ENCODE measurements around the gene C20orf96. TPM values are rescaled to one million over a fixed set of nuclear protein-coding genes. Genes with fewer than 3 reads are reported as not detected.
"Not testable (repeated sequence)": the region's sequence is repeated elsewhere in the genome, so short reads cannot be mapped to it uniquely, and the experiment has no call there.

C20orf96 gene, protein sequence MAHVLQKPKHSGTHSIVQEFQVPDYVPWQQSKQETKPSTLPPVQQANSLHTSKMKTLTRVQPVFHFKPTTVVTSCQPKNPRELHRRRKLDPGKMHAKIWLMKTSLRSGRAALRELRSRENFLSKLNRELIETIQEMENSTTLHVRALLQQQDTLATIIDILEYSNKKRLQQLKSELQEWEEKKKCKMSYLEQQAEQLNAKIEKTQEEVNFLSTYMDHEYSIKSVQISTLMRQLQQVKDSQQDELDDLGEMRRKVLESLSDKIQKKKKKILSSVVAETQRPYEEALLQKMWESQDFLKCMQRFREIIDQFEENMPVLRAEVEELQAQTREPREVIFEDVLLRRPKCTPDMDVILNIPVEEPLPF
- 2.0 TPM for total RNA-seq

DNA sequence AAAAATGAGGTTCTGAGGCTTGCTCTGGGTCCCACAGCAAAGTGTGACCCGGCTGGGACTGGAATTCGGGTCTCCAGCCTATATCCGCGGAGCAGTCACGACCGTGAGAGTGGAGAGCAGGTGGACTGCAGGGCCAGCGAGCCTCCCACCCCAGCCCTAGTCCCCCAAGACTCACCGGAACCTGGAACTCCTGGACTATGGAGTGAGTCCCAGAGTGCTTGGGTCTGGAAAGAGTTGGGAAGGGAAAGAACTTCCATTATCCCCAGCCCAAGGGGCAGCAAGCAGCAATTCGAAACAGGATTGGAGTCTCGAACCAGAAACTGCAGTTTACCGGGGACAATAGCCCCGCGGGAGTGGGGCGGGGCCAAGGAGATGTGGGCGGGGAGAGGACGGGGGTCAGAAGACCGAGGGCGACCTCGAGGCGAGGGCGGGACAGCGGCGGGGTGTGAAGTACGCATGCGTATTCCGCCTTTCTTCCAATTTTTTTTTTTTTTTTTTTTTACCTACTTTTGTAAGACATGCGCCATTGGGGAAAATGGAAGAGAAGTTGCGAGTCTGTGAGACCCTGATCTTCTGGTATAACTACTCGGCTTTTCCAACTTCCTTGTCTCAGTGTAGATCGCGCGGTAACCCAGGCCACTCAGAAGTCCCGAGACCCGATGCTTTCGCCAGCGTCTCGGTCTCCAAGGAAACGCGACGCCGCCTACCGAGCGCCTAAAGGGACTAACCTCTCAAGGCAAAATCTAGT is at the start of gene C20orf96:
TSS of gene C20orf96 (minus strand) at position 667 of the 748 bp plus-strand sequence. CDS start at position 527, 140 bp downstream.
- ATAC-seq (peak; percentile 99), DNase-seq (ENCODE audit: low spot score) (peak; percentile 92)

DNA sequence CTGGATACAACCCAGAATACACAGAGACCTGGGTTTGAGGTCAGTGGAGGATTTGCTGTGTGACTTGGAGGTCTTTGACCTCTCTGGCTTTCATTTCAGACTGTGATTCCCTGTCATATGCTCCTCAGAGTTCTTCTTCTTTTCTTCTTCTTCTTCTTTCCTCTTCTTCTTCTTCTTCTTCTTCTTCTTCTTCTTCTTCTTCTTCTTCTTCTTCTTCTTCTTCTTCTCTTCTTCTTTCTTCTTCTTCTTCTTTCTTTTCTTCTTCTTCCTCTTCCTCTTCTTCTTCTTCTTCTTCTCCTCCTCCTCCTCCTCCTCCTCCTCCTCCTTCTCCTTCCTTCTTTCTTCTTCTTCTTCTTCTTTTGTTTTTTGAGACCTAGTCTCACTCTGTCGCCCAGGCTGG is 45.5 kb upstream of the C20orf96 start:
- not testable (repeated sequence) for DNase-seq (ENCODE audit: low spot score); ATAC-seq

DNA sequence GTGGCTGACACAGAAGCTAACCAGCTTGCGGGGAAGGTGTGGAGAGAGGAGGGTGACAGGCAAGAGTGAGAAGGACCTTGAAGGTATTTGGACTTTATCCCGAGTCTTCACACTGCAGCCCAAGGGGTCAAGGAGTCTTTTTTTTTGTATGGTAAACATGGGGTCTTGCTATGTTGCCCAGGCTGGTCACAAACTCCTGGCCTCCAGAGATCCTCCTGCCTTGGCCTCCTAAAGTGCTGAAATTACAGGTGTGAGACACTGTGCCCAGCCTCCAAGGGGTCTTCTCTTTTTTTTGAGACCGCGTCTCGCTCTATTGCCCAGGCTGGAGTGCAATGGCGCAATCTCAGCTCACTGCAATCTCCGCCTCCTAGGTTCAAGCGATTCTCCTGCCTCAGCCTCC is 44.0 kb upstream of the C20orf96 start:
- ATAC-seq (no peak), DNase-seq (ENCODE audit: low spot score) (no peak)

DNA sequence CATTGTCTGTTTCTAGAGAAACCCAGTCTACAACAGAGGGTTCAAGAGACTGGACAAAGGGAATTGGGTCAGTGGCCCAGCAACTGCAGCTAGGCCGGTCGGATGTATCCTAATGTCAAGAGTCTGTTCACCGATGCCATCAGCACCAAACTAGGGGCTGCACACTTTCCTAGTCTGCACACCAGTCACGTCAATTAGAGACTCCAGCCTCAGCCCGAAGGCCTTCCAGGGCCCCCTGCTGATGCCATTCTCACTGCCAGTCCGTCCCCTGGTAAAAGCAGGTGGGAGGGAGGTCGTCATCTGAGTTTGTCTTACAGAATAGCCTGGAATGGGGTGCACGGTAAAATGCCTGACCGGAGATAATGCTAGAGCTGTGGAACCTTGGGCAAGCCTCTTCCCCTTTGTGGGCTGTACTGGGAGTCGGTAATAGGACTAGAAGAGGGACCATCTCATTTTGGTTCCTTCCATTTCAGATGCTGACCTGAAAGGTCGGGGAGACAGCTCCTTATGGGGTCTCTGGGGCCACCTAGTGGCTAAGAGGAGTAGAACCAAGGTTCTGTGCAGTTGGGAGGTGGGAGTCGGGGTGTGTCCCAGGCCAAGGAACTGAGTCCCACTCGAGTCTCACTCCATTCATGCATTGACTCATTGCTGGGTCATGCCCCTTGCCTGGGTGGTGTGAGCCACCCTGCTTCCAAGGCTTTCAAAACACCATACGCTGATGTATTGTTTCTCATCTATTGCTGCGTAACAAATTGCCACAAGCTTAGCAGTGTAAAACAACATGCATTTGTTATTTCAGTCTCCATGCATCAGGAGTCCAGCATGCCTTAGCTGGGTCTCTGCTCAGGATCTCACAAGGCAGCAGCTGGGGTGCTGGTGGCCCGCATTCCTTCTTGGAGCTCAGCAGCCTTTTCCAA is 39.9 kb upstream of the C20orf96 start:
- ATAC-seq (peak; percentile 36), DNase-seq (ENCODE audit: low spot score) (no peak)

DNA sequence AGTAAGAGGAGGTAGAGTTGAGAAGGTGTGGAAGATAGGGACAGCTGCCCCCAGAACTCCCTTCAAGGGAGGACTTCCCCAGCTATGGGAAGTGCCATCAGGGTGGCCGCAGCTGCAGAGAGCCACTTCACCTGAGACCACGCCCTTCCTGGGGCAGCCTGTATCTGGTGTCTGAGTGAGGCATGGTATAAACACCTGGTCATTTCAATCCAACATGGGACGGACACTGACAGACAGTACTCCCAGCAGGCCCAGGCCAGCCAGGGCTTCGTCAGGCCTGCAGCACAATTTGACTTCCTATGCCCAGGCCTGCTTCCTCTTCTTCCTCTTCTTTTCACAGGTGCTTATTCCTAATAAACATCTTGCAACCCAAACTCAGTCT is 39.3 kb upstream of the C20orf96 start:
- DNase-seq (ENCODE audit: low spot score): no peak
- ATAC-seq: no peak

DNA sequence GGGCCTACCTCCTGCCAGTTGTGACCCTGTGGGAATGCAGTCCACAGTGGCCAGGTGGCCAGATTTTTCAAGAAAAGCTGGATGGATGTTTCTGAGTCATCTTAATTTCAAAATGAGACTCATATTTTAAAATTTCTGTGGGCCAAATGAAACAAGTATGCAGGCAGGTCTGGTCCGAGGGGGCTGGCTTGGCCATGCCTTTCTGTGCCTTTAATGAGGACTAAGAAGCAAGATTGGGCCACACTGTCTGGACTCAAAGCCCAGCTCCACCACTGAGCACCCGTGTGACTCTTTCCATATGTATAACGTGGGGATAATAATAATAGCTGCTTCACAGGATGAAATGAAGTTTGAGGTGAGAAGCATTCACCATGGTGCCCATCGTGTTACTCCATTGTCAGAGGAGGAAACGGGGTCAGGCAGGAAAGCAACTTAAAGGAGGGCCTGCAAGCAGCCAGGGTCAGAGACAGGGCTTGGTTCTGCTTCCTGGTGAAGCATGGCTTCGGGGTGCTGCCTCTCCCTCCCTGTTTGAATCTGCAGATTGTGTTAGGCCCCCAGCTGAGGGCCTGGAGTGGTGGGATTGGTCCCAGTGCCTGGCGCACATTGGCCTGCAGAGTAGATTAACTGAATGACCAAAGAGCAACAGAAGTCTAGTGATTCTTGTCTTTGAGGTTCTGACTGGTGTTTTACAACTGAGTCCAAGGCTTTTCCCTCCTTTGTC is 38.6 kb upstream of the C20orf96 start:
- ATAC-seq (no peak), DNase-seq (ENCODE audit: low spot score) (no peak)

DNA sequence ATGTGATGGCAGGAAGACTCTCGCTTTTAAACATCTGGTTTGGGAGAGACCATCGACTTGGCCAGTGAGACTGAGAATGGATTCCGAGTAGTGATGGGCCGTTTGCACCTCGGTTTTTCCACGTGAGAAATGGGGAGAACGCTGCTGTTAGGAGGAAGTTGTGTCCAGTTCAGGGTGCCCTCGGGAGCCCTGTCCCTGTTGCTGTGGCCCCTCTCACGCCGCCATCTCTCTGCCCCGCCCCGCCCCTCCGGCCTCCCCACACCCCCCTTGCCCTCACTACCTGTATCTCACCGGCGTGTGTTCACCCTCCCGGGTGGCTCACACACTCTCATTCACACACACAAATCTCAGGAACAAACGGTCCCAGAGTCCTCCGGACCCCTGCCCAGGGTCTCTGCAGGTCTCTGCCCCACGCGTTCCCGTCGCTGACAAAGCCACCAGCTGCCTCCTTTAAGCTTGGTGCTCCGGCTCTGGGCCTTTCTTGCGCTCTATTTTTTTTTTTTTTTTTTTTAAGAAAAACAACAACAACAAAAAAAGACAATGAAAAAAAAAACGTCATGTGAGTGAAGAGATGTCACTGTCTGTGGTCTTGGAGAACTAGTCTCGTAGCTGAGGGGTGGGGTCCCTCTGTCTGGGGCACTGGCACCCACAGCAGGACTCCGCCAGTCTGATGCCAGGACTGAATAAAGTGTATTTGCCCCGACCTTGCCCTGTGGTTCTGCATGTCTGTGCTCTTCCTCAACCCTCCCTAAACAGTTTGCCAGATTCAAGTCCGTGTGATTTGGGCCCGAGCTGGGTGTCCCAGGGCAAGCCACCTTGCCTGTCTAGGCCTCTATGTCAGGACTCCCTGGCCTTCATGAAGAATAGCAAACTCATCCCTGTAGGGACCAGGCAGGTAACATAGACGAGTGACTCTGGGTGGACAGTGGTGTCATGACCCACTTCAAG is 37.8 kb upstream of the C20orf96 start:
- no peak for ATAC-seq
- no peak for DNase-seq (ENCODE audit: low spot score)

DNA sequence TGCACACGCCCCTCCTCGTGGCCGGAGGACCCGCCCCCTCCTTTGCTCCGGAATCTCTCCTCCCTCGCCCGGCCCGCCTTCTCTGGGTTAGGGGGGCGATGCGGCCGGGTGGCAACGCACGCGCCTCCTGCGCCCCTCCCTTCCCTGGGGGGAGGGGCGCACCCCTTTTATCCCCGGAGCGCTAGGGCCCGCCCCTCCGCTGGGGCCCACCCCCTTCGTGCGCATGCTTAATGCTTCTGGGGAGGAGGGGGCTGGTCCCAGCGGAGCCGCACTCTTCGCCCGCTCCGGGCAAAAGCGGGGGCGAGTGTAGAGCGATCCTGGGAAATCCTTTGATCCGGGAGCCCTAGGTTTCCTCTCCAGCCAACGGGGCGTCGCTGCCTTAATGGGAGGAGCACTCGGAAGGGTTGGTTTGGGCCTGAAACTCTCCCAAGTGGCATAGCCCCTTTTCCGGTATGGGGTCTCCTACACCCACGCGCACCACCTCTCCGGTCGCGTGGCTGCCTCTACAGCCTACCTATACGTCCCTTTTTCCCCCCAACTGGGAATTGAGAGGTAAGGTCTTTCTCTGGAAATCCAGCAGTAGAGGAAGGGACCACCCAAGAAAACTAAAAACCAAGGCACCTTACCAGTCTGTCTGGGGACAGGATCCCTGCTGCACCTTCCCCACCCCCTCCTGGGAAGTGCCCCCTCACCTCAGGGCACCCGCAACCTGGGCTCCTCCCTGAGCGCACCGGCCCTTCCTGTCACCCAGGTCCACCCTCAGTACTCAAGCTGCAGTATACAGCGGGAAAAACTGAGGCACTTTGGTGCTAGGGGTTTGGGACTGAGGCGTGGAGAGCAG is 36.9 kb upstream of the C20orf96 start:
- ATAC-seq: peak; percentile 50
- DNase-seq (ENCODE audit: low spot score): peak; percentile 78

DNA sequence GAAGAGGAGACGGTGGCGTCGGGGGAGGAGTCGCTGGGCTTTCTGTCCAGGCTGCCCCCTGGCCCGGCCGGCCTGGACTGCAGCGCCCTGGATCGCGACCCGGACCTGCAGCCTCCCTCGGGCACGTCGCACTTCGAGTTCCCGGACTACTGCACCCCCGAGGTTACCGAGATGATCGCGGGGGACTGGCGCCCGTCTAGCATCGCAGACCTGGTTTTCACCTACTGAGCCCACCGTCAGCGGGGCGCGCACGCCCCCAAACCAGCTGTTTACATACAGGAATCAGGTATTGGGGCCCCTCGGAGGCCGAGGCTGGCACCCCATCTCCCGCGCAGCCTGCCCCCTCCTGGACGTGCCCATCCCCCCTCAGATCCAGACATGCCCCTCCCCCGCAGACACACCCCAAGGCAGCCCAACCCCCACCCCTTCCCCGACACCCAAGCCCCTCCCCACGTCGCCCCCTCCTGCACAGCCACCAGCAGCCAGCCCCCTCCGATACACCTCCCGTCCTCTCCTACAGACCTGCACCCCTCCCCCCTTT is 36.2 kb upstream of the C20orf96 start:
- no peak for ATAC-seq

DNA sequence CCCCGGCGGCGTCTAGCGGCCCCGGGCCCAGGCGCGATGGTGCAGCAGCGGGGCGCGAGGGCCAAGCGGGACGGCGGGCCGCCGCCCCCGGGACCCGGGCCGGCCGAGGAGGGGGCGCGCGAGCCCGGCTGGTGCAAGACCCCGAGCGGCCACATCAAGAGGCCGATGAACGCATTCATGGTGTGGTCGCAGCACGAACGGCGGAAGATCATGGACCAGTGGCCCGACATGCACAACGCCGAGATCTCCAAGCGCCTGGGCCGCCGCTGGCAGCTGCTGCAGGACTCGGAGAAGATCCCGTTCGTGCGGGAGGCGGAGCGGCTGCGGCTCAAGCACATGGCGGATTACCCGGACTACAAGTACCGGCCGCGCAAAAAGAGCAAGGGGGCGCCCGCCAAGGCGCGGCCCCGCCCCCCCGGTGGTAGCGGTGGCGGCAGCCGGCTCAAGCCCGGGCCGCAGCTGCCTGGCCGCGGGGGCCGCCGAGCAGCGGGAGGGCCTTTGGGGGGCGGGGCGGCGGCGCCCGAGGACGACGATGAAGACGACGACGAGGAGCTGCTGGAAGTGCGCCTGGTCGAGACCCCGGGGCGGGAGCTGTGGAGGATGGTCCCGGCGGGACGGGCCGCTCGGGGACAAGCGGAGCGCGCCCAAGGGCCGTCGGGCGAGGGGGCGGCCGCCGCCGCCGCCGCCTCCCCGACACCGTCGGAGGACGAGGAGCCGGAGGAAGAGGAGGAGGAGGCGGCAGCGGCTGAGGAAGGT is 35.5 kb upstream of the C20orf96 start:
- peak; percentile 67 for DNase-seq (ENCODE audit: low spot score)
- no peak for ATAC-seq

More for the DNA sequence above, 36.2 kb upstream of the C20orf96 start:
- DNase-seq (ENCODE audit: low spot score): peak; percentile 52

DNA sequence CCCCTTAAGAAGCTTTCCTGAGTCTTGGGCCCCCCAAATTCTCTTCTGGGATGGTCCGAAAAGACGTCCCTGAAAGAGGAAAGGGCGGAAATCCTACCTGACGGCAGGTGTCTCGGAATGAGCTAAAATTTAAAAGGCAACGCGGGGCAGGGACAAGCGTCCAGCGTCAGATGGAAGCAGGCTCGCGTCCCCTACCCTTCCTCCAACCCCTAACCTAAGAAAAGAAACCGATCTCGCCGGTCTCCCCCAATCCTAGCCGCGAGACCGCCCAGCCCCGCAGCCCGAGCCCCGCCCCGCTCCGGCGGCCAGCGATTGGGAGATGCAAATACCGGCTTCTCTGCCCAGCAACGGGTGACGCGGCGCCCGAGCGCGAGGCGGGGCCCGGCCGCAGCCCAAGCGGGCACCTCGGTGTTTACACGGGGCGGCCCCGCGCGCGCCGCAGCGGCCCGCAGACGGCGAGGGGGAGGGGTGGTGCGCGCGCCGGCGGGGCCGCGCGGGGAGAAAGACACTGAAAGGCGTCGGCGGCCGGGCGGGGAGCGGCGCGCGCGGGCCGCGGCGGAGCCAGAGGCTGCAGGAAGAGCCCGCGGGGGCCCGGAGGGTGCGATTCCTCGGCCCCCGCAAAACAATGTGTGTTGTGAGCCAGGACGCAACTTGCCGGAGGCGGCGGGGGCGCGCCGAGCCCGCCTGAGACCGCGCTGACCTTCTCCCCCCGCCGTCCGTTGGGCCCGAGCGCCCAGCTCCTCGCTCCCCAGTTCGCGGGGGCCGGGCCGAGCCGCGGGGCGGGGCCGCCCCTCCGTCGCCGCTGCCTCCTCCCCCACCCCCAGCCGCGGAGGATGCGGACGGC is 34.7 kb upstream of the C20orf96 start, which contains the start of gene SOX12:
TSS of gene SOX12 (plus strand) at position 508 of the 844 bp plus-strand sequence. CDS start 373 bp downstream, outside the sequence.
- ATAC-seq (peak; percentile 73), DNase-seq (ENCODE audit: low spot score) (peak; percentile 98)

DNA sequence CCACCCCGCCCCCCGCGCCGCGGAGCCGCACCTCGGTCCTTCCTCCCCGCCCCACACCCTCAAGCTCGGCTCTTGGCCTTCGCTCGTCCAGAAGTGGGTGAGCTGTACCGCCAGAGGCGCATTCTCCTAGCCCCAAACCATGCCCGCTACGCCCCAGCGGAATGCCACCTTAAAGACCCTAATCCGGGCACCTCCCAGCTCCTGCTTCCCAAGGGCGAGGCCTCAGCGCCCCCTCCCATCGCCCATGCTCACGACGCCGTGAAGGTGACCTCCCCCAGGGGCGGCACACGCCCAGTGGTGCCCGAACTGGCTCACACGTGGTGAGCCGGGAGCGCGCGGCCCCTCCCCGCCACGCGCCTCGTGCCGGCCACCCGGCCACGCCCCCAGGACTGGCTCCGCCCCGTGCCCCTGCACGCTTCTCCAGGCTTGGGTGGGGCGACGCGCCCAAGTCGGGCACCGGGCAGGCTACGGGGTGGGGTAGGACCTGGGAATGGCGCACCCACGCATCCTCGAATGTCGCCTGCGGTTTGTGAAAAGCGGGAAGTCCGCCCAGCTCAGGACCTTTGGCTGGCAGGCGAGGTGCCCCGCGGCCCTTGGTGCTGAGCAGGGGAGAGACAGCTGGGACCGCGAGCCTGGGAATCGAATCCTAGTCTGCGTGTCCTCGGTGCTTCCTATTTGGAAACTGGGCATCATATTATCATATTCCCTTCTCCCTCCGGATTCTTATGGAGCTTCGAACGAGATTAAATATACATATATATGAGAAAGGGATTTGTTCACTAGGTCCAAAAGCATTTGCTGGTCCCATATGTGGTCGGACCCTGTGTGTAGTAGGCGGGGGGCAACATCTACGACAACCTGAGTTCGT is 33.9 kb upstream of the C20orf96 start:
- ATAC-seq: peak; percentile 79
- peak; percentile 93 for DNase-seq (ENCODE audit: low spot score)

DNA sequence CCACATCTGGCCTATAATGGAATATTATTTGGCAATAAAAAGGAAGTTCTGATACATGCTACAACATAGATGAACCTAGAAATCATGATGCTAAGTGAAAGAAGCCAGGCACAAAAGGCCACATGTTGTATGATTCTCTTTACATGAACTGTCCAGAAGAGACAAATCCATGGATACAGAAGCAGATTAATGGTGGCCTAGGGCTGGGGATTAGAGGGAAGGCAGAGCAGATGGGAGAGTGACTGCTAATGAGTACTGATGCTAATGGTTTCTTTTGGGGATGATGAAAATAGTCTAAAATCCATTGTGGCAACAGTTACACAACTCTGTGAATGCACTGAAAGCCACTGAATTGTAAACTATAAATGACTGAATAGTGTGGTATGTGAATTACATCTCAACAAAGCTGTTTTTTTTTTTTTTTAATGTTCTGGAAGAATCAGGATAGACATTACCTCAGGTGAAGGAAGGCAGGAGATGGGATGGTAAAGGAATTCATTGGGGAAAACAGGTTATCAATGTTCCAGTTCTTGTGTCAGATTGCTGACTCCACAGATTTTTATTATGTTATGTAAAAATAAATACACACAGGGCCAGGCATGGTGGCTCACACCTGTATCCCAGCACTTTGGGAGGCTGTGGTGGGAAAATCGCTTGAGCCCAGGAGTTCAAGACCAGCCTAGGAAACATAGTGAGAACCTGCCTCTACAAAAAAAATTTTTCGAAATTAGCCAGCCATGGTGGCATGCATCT is 25.9 kb upstream of the C20orf96 start:
- ATAC-seq (no peak), DNase-seq (ENCODE audit: low spot score) (no peak)

DNA sequence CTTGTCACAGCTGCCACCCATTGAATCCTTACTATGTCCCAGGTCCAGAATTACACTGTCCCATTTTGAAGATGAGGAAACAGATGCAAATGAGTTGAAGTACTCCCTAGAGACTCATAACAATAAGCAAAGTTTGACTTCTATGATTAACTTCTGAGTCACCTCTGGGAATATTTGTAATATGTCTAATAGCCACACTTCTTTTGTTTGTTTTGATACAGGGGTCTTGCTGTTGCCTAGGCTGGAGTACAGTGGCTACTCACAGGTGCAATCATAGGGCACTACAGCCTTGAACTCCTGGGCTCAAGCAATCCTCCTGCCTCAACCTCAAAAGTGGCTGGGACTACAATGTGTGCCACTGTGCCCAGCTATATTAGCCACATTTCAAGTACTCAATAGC is 23.4 kb upstream of the C20orf96 start:
- DNase-seq (ENCODE audit: low spot score) (no peak), ATAC-seq (no peak)

DNA sequence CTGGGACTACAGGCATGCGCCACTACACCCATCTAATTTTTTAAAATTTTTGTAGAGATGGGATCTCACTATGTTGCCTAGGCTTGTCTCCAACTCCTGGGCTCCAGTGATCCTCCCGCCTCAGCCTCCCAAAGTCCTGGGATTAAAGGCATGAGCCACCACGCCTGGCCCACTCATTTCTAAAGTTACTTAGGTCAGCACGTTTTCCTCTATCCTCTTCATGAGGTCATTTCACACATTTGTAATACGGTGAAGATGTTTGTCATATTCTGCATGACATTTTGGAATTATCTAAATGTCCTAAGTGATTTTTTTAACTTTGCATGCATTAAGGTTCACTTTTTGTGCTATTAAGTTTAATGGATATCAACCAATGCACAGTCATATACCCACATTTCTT is 22.9 kb upstream of the C20orf96 start:
- DNase-seq (ENCODE audit: low spot score): no peak

More for the DNA sequence above, 22.9 kb upstream of the C20orf96 start:
- ATAC-seq: no peak

All from left lobe of liver (tissue), 2 donors.